Naive B cell (primary cell): Measurements from ENCODE around the gene KLF16. TPM values are rescaled to one million over a fixed set of nuclear protein-coding genes. Genes with fewer than 3 reads are reported as not detected.

Source experiments
- ATAC-seq, 2 donors: fragments of 150-1000 bp; cut with Tn5 transposase; 2 replicates each; pipeline ENCODE4 v1.10.0; 2021; ENCODE audit warnings: low read depth in 2 of 2, mild to moderate bottlenecking in 2 of 2, moderate library complexity in 2 of 2
- DNase-seq: peaks from one replicate; pipeline ENCODE4 v3.0.0; 2022
- H3K27ac Mint-ChIP-seq, 6 donors: one replicate each; pipeline ENCODE4 v1.8.0; 2020 to 2022; ENCODE audit warnings: mild to moderate bottlenecking in 6 of 6, mixed read lengths in 6 of 6, moderate library complexity in 5 of 6, inconsistent platforms in 2 of 6
- H3K27me3 Mint-ChIP-seq, 3 donors: one replicate each; pipeline ENCODE4 v1.8.0; 2021 to 2022; ENCODE audit warnings: mixed read lengths in 3 of 3, mild to moderate bottlenecking in 1 of 3
- H3K36me3 Mint-ChIP-seq, 2 donors: one replicate each; pipeline ENCODE4 v1.8.0; 2020 to 2022; ENCODE audit warnings: mixed read lengths in 2 of 2, inconsistent platforms in 1 of 2, mild to moderate bottlenecking in 1 of 2
- H3K4me1 Mint-ChIP-seq, 3 donors: one replicate each; pipeline ENCODE4 v1.8.0; 2020 to 2022; ENCODE audit warnings: mixed read lengths in 3 of 3, inconsistent platforms in 1 of 3, mild to moderate bottlenecking in 1 of 3, moderate library complexity in 1 of 3
- H3K4me3 Mint-ChIP-seq, 8 donors: one replicate each; pipeline ENCODE4 v1.8.0; 2020 to 2022; ENCODE audit warnings: mild to moderate bottlenecking in 8 of 8, mixed read lengths in 8 of 8, moderate library complexity in 8 of 8, inconsistent platforms in 2 of 8
- H3K9me3 Mint-ChIP-seq, 7 donors: one replicate each; pipeline ENCODE4 v1.8.0; 2020 to 2022; ENCODE audit warnings: mixed read lengths in 7 of 7, mild to moderate bottlenecking in 5 of 7, inconsistent platforms in 2 of 7, moderate library complexity in 1 of 7
- polyA plus RNA-seq, 6 donors: library from polyadenylated mRNA; unstranded; fragments of 300-500 nt; fragmentation: Illumina TruSeq; gene quantifications; one replicate each; pipeline ENCODE4 v1.2.3, GENCODE V29; 2021; ENCODE audit warnings: low read depth in 6 of 6

The KLF16 gene
- polyA plus RNA-seq, 6 donors from 2014 or later: 0.43 to 1.4 (median 0.70) TPM

DNA sequence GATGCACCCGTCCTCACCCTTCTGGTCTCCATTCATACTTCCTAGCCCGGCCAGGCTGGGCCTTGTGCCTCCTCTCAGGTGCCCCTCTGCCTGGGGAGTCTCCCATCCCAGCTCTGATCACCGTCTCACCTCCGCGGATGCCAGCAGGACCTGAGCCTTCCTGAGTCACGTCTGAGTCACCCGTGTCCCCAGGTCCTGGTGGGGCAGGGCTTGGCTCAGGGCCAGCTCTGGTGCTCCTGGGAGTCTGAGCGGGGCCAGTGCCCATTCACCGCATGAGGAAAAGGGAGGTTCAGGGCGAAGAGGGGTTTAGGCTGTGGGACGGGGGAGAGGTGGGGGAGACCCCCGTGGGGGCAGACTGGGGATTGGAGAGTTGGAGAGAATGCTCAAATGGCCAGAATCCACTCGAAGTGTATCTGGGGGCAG, 51.9 kb downstream of the KLF16 start:
- H3K4me1 Mint-ChIP-seq: peaks cover 15 to 19% (median 16%) of the 10 kb centered on the region in 3 donors
- no peaks in the 10 kb centered on the region for H3K27me3 Mint-ChIP-seq
- peak overlapping the region; percentile 33 to 92 (median 75) for H3K4me3 Mint-ChIP-seq
- ATAC-seq: no peak
- no peak for DNase-seq
- H3K36me3 Mint-ChIP-seq: no peaks in the 10 kb centered on the region
- peak overlapping the region in 1 of 6 donors; percentile 59 for H3K27ac Mint-ChIP-seq
- H3K9me3 Mint-ChIP-seq: no peaks in the 10 kb centered on the region

GRCh38 chr19:1810439-1811160, 52.8 kb downstream of the KLF16 start:
- ATAC-seq: no peak
- Mint-ChIP-seq H3K27ac (peak overlapping the region in 3 of 6 donors; percentile 25 to 93 (median 71)), H3K36me3 (no peaks in the 10 kb centered on the region), H3K4me3 (peak overlapping the region in 6 of 8 donors; percentile 65 to 92 (median 74)), H3K27me3 (no peaks in the 10 kb centered on the region), H3K9me3 (no peaks in the 10 kb centered on the region), H3K4me1 (peaks cover 15 to 19% (median 16%) of the 10 kb centered on the region in 3 donors)
- DNase-seq: no peak

DNA sequence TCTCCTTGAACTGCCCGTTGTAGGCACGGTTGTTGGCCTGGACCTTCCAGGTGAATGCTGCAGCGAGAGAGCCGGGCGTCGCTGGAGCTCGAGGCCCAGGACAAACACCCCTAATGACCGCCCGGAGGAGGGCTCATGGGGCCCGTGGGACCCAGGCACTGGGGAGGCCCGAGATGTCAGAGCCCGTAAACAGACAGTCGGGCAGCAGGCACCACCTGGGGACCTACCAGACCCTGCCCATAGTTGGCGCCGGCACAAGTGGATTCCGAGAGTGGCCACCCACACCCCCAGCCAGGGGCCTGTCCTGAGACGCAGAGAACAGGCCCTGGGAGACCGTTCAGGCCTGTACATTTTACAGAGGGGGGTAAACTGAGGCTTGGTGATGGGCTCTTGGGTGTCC, 53.7 kb downstream of the KLF16 start:
- H3K36me3 Mint-ChIP-seq: no peaks in the 10 kb centered on the region
- peaks cover 15 to 19% (median 16%) of the 10 kb centered on the region in 3 donors for H3K4me1 Mint-ChIP-seq
- DNase-seq (no peak), ATAC-seq (no peak)
- peaks cover 0 to under 1% (median 0%) of the 10 kb centered on the region in 7 donors for H3K9me3 Mint-ChIP-seq
- peak overlapping the region in 1 of 8 donors; percentile 87 for H3K4me3 Mint-ChIP-seq
- no peak overlapping the region for H3K27ac Mint-ChIP-seq
- no peaks in the 10 kb centered on the region for H3K27me3 Mint-ChIP-seq

GRCh38 chr19:1808395-1808731, 55.0 kb downstream of the KLF16 start:
- H3K36me3 Mint-ChIP-seq: no peaks in the 10 kb centered on the region
- ATAC-seq: no peak
- no peak for DNase-seq
- H3K4me1 Mint-ChIP-seq: peaks cover 12 to 18% (median 15%) of the 10 kb centered on the region in 3 donors
- peak overlapping the region in 1 of 6 donors; percentile 21 for H3K27ac Mint-ChIP-seq
- H3K9me3 Mint-ChIP-seq: peaks cover 0 to 3% (median 0%) of the 10 kb centered on the region in 7 donors
- H3K4me3 Mint-ChIP-seq: no peak overlapping the region
- no peaks in the 10 kb centered on the region for H3K27me3 Mint-ChIP-seq

DNA sequence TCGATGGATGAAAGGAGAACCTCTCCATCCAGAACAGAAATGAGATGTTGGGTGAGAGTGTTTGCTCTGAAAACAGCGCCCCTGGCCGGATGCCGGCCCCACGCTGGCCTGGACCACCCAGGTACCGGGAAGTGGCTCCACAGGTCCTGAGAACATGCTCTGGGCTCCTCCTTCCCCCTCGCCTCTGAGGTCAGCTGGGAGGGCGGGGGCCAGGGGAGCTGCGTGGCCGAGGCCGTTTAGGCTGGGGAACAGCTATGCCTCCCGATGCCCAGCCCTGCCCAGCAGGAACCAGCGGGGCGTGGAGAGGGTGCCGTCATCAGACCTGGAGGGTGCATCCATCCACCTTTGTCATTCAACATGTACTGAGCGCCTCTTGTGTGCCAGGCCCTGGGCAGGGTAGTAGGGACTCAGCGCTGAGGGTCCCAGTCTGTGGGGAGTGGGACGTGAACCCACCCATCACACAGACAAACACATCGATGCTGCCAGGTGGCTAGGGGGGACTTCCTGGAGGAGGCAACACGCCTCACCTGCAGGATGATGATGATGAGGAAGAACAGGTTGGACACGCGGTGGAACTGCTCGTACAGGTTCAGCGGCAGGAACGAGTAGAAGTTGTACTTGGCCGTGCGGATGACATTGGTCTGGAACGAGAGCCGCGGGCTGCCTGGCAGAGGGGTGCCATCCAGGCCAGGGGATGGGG, 55.5 kb downstream of the KLF16 start:
- Mint-ChIP-seq H3K4me1 (peaks cover 7 to 15% (median 10%) of the 10 kb centered on the region in 3 donors), H3K27me3 (no peaks in the 10 kb centered on the region), H3K27ac (peak overlapping the region in 2 of 6 donors; percentile 21 to 85), H3K36me3 (no peaks in the 10 kb centered on the region), H3K4me3 (peak overlapping the region in 1 of 8 donors; percentile 54), H3K9me3 (peaks cover 0 to 3% (median 0%) of the 10 kb centered on the region in 7 donors)
- DNase-seq: no peak
- no peak for ATAC-seq

GRCh38 chr19:1807030-1807694, 56.2 kb downstream of the KLF16 start:
- Mint-ChIP-seq H3K4me1 (peaks cover 2 to 13% (median 4%) of the 10 kb centered on the region in 3 donors), H3K4me3 (peak overlapping the region in 2 of 8 donors; percentile 47 to 54), H3K27me3 (no peaks in the 10 kb centered on the region), H3K9me3 (peaks cover 0 to 3% (median 0%) of the 10 kb centered on the region in 7 donors), H3K27ac (no peak overlapping the region), H3K36me3 (no peaks in the 10 kb centered on the region)
- ATAC-seq (no peak), DNase-seq (no peak)

DNA sequence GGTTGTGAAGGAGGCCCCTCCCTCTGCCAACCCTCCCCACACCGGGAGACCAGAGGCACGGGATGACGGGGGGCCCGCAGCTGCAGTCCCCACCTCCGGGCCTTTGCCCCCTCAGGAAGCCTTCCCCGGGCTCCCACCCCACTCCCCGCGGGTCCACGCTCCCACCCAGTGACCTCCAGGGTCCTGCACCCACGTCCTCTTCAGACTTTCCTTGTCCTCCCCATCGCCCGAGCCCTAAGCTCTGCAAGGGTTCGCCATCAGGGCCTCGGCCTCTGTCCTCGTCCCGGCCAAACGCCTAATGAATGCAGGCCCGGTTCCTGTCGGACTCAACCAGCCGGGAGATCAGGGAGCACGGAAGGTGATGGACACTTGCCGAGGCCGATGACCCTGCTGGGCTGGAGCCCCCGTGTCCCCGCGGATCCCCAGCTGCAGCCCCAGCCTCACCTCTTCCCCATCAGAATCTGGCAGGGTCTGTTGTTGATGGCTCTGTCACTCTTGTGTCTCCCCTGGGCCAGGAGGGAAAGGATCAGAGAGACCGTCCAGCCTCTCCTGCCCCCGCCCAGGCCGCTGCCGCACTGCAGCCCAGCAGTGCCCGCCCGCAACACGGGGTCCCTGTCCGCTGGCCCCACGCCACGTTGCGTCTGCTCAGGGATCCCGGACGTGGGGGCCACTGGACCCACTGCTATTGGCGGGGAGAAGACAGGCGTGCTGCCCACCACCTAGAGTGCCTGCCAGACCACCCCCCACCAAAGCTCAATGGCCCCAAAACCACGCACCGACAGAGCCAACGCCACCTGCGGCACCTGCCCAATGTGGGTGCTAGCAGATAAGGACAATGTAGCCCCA, 57.0 kb downstream of the KLF16 start:
- no peaks in the 10 kb centered on the region for H3K36me3 Mint-ChIP-seq
- H3K4me3 Mint-ChIP-seq: peak overlapping the region in 1 of 8 donors; percentile 47
- peaks cover 0 to 3% (median 0%) of the 10 kb centered on the region in 7 donors for H3K9me3 Mint-ChIP-seq
- no peak for ATAC-seq
- peak overlapping the region in 1 of 6 donors; percentile 52 for H3K27ac Mint-ChIP-seq
- no peaks in the 10 kb centered on the region for H3K27me3 Mint-ChIP-seq
- H3K4me1 Mint-ChIP-seq: peaks cover under 1 to 13% (median 4%) of the 10 kb centered on the region in 3 donors
- no peak for DNase-seq

GRCh38 chr19:1805401-1806183, 57.8 kb downstream of the KLF16 start:
- Mint-ChIP-seq H3K4me1 (peaks cover 0 to 8% (median 0%) of the 10 kb centered on the region in 3 donors), H3K9me3 (peaks cover 0 to 3% (median 0%) of the 10 kb centered on the region in 7 donors), H3K27ac (no peak overlapping the region), H3K27me3 (no peaks in the 10 kb centered on the region), H3K36me3 (no peaks in the 10 kb centered on the region), H3K4me3 (no peak overlapping the region)
- DNase-seq (no peak), ATAC-seq (no peak)

GRCh38 chr19:1804858-1805257, 58.5 kb downstream of the KLF16 start:
- Mint-ChIP-seq H3K36me3 (no peaks in the 10 kb centered on the region), H3K27ac (peak overlapping the region in 2 of 6 donors; percentile 69 to 76), H3K4me3 (no peak overlapping the region), H3K4me1 (peaks cover 0 to 6% (median 4%) of the 10 kb centered on the region in 3 donors), H3K9me3 (peaks cover 0 to 3% (median 0%) of the 10 kb centered on the region in 7 donors), H3K27me3 (no peaks in the 10 kb centered on the region)
- ATAC-seq (no peak), DNase-seq (no peak)

Other genes with a start within 250 kb of the KLF16 start
- 10 to 100 TPM; 17.5 to 45.6 (median 24.8) TPM for gene TCF3, start 211.0 kb downstream of the KLF16 start, polyA plus RNA-seq
- gene ONECUT3, start 110.1 kb downstream of the KLF16 start, polyA plus RNA-seq: not detected
- gene ATP8B3, start 51.3 kb downstream of the KLF16 start, polyA plus RNA-seq: under 1 TPM in 1 of 6 donors, not detected in 5; 0.09 TPM
- gene REXO1, start 15.1 kb downstream of the KLF16 start, polyA plus RNA-seq: 10 to 100 TPM in 1 of 6 donors, 1 to 10 TPM in 4, under 1 TPM in 1; 0.96 to 18.1 (median 5.2) TPM
- gene ABHD17A, start 21.9 kb upstream of the KLF16 start, polyA plus RNA-seq: 100 to 1,000 TPM in 1 of 6 donors, 10 to 100 TPM in 5; 59.4 to 113 (median 78.2) TPM
- gene ADAT3, start 41.8 kb upstream of the KLF16 start, polyA plus RNA-seq: 1 to 10 TPM; 1.9 to 6.1 (median 3.6) TPM
- gene SCAMP4, start 41.8 kb upstream of the KLF16 start, polyA plus RNA-seq: 10 to 100 TPM; 18.9 to 35.1 (median 25.6) TPM
- 10 to 100 TPM; 17.6 to 40.7 (median 25.1) TPM for gene CSNK1G2, start 77.6 kb upstream of the KLF16 start, polyA plus RNA-seq
- gene BTBD2, start 152.1 kb upstream of the KLF16 start, polyA plus RNA-seq: 1 to 10 TPM; 1.7 to 9.2 (median 4.8) TPM
- gene MKNK2, start 187.7 kb upstream of the KLF16 start, polyA plus RNA-seq: 100 to 1,000 TPM in 1 of 6 donors, 10 to 100 TPM in 5; 51.1 to 102 (median 57.1) TPM
- gene MOB3A, start 232.7 kb upstream of the KLF16 start, polyA plus RNA-seq: 100 to 1,000 TPM in 1 of 6 donors, 10 to 100 TPM in 5; 52.2 to 106 (median 75.1) TPM
- 1 to 10 TPM in 1 of 6 donors, under 1 TPM in 5; 0.48 to 1.2 (median 0.85) TPM for gene IZUMO4, start 233.3 kb upstream of the KLF16 start, polyA plus RNA-seq